ENCODE results near the gene SEC16B.

The SEC16B gene

GRCh38 chr1:177941976-177942375 is 27.9 kb downstream of the SEC16B start:
- H3K27me3 ChIP-seq (ENCODE audit: insufficient read depth, insufficient read length) = no peaks in the 10 kb centered on the region
- TF ChIP-seq SUZ12 (IDR thresholded peaks at IDR 0.05; ENCODE audit: extremely low read depth, insufficient read depth, insufficient read length) (no peak), ZNF274 (IDR thresholded peaks at IDR 0.05; ENCODE audit: low read depth, low read length) (no peak)
- no peak for DNase-seq (ENCODE audit: low read depth, low spot score)
- H3K4me3 ChIP-seq (ENCODE audit: insufficient read length, low read depth) = no peak overlapping the region
- H3K9me3 ChIP-seq (ENCODE audit: insufficient read depth, low read length) = no peaks in the 10 kb centered on the region
- H3K36me3 ChIP-seq (ENCODE audit: insufficient read depth, insufficient read length, low read length) = no peaks in the 10 kb centered on the region
- H3K4me1 ChIP-seq (ENCODE audit: insufficient read depth, insufficient read length) = peaks cover 2% of the 10 kb centered on the region
- H3K9ac ChIP-seq (ENCODE audit: insufficient read length, low read depth) = no peak overlapping the region

GRCh38 chr1:177940682-177941081 is 29.2 kb downstream of the SEC16B start:
- no peak overlapping the region for H3K9ac ChIP-seq (ENCODE audit: insufficient read length, low read depth)
- no peaks in the 10 kb centered on the region for H3K36me3 ChIP-seq (ENCODE audit: insufficient read depth, insufficient read length, low read length)
- no peak overlapping the region for H3K4me3 ChIP-seq (ENCODE audit: insufficient read length, low read depth)
- H3K9me3 ChIP-seq (ENCODE audit: insufficient read depth, low read length) = no peaks in the 10 kb centered on the region
- no peak for DNase-seq (ENCODE audit: low read depth, low spot score)
- H3K27me3 ChIP-seq (ENCODE audit: insufficient read depth, insufficient read length) = no peaks in the 10 kb centered on the region
- TF ChIP-seq ZNF274 (IDR thresholded peaks at IDR 0.05; ENCODE audit: low read depth, low read length) (no peak), SUZ12 (IDR thresholded peaks at IDR 0.05; ENCODE audit: extremely low read depth, insufficient read depth, insufficient read length) (no peak), YY1 (IDR thresholded peaks at IDR 0.05; ENCODE audit: insufficient read depth, insufficient read length) (no peak)
- peaks cover 2% of the 10 kb centered on the region for H3K4me1 ChIP-seq (ENCODE audit: insufficient read depth, insufficient read length)

- no peaks in the 10 kb centered on the region for H3K4me1 ChIP-seq (ENCODE audit: insufficient read depth, insufficient read length)
- no peaks in the 10 kb centered on the region for H3K9me3 ChIP-seq (ENCODE audit: insufficient read depth, low read length)
- no peak overlapping the region for H3K4me3 ChIP-seq (ENCODE audit: insufficient read length, low read depth)
- no peak for DNase-seq (ENCODE audit: low read depth, low spot score)
- TF ChIP-seq ZNF274 (IDR thresholded peaks at IDR 0.05; ENCODE audit: low read depth, low read length) (no peak), YY1 (IDR thresholded peaks at IDR 0.05; ENCODE audit: insufficient read depth, insufficient read length) (no peak)
- H3K9ac ChIP-seq (ENCODE audit: insufficient read length, low read depth) = no peak overlapping the region
- no peaks in the 10 kb centered on the region for H3K36me3 ChIP-seq (ENCODE audit: insufficient read depth, insufficient read length, low read length)
- H3K27me3 ChIP-seq (ENCODE audit: insufficient read depth, insufficient read length) = no peaks in the 10 kb centered on the region
Measured at GRCh38 chr1:177937931-177938330, 31.9 kb downstream of the SEC16B start.

GRCh38 chr1:177937174-177937770 is 32.6 kb downstream of the SEC16B start:
- Histone ChIP-seq H3K27me3 (ENCODE audit: insufficient read depth, insufficient read length) (no peaks in the 10 kb centered on the region), H3K4me1 (ENCODE audit: insufficient read depth, insufficient read length) (no peaks in the 10 kb centered on the region), H3K9me3 (ENCODE audit: insufficient read depth, low read length) (no peaks in the 10 kb centered on the region), H3K36me3 (ENCODE audit: insufficient read depth, insufficient read length, low read length) (no peaks in the 10 kb centered on the region), H3K4me3 (ENCODE audit: insufficient read length, low read depth) (no peak overlapping the region), H3K9ac (ENCODE audit: insufficient read length, low read depth) (no peak overlapping the region)
- DNase-seq (ENCODE audit: low read depth, low spot score) = no peak
- TF ChIP-seq SUZ12 (IDR thresholded peaks at IDR 0.05; ENCODE audit: extremely low read depth, insufficient read depth, insufficient read length) (no peak), ZNF274 (IDR thresholded peaks at IDR 0.05; ENCODE audit: low read depth, low read length) (no peak), YY1 (IDR thresholded peaks at IDR 0.05; ENCODE audit: insufficient read depth, insufficient read length) (no peak)

GRCh38 chr1:177935638-177936415 is 34.0 kb downstream of the SEC16B start:
- Histone ChIP-seq H3K9ac (ENCODE audit: insufficient read length, low read depth) (no peak overlapping the region), H3K27me3 (ENCODE audit: insufficient read depth, insufficient read length) (no peaks in the 10 kb centered on the region), H3K9me3 (ENCODE audit: insufficient read depth, low read length) (no peaks in the 10 kb centered on the region), H3K4me3 (ENCODE audit: insufficient read length, low read depth) (no peak overlapping the region), H3K4me1 (ENCODE audit: insufficient read depth, insufficient read length) (no peaks in the 10 kb centered on the region), H3K36me3 (ENCODE audit: insufficient read depth, insufficient read length, low read length) (no peaks in the 10 kb centered on the region)
- no peak for TF ChIP-seq ZNF274 (IDR thresholded peaks at IDR 0.05; ENCODE audit: low read depth, low read length)
- TF ChIP-seq YY1 (IDR thresholded peaks at IDR 0.05; ENCODE audit: insufficient read depth, insufficient read length) = no peak
- TF ChIP-seq SUZ12 (IDR thresholded peaks at IDR 0.05; ENCODE audit: extremely low read depth, insufficient read depth, insufficient read length) = no peak
- no peak for DNase-seq (ENCODE audit: low read depth, low spot score)

- H3K36me3 ChIP-seq (ENCODE audit: insufficient read depth, insufficient read length, low read length) = no peaks in the 10 kb centered on the region
- no peaks in the 10 kb centered on the region for H3K4me1 ChIP-seq (ENCODE audit: insufficient read depth, insufficient read length)
- no peaks in the 10 kb centered on the region for H3K9me3 ChIP-seq (ENCODE audit: insufficient read depth, low read length)
- no peak for DNase-seq (ENCODE audit: low read depth, low spot score)
- H3K9ac ChIP-seq (ENCODE audit: insufficient read length, low read depth) = no peak overlapping the region
- H3K4me3 ChIP-seq (ENCODE audit: insufficient read length, low read depth) = no peak overlapping the region
- TF ChIP-seq YY1 (IDR thresholded peaks at IDR 0.05; ENCODE audit: insufficient read depth, insufficient read length) (no peak), SUZ12 (IDR thresholded peaks at IDR 0.05; ENCODE audit: extremely low read depth, insufficient read depth, insufficient read length) (no peak), ZNF274 (IDR thresholded peaks at IDR 0.05; ENCODE audit: low read depth, low read length) (no peak)
- no peaks in the 10 kb centered on the region for H3K27me3 ChIP-seq (ENCODE audit: insufficient read depth, insufficient read length)
Measured at GRCh38 chr1:177934927-177935326, 34.9 kb downstream of the SEC16B start.

GRCh38 chr1:177934461-177934860 is 35.4 kb downstream of the SEC16B start:
- no peaks in the 10 kb centered on the region for H3K27me3 ChIP-seq (ENCODE audit: insufficient read depth, insufficient read length)
- H3K9me3 ChIP-seq (ENCODE audit: insufficient read depth, low read length) = no peaks in the 10 kb centered on the region
- TF ChIP-seq SUZ12 (IDR thresholded peaks at IDR 0.05; ENCODE audit: extremely low read depth, insufficient read depth, insufficient read length) (no peak), ZNF274 (IDR thresholded peaks at IDR 0.05; ENCODE audit: low read depth, low read length) (no peak), YY1 (IDR thresholded peaks at IDR 0.05; ENCODE audit: insufficient read depth, insufficient read length) (no peak)
- H3K36me3 ChIP-seq (ENCODE audit: insufficient read depth, insufficient read length, low read length) = no peaks in the 10 kb centered on the region
- no peak for DNase-seq (ENCODE audit: low read depth, low spot score)
- no peak overlapping the region for H3K4me3 ChIP-seq (ENCODE audit: insufficient read length, low read depth)
- no peak overlapping the region for H3K9ac ChIP-seq (ENCODE audit: insufficient read length, low read depth)
- no peaks in the 10 kb centered on the region for H3K4me1 ChIP-seq (ENCODE audit: insufficient read depth, insufficient read length)
